Peyer's patch (tissue), 4 donors: ENCODE results near the gene NOP56. TPM values are rescaled to one million over a fixed set of nuclear protein-coding genes. Genes with fewer than 3 reads are reported as not detected.

Experiments
- DNase-seq, 3 donors: peaks; one replicate each; pipeline ENCODE4 v3.0.0-alpha.2; 2017 to 2019
- H3K27ac ChIP-seq, 4 donors: fragments of 200-600 bp; sonication (generic); one replicate each; pipeline ENCODE4 v1.5.1; 2016 to 2019
- H3K27me3 ChIP-seq, 2 donors: fragments of 200-600 bp; sonication (generic); one replicate each; pipeline ENCODE4 v1.5.1; 2019
- H3K36me3 ChIP-seq, 3 donors: fragments of 200-600 bp; sonication (generic); one replicate each; pipeline ENCODE4 v1.5.1; 2016 to 2019
- H3K4me1 ChIP-seq, 4 donors: fragments of 200-600 bp; sonication (generic); one replicate each; pipeline ENCODE4 v1.5.1; 2016 to 2019
- H3K4me3 ChIP-seq, 4 donors: fragments of 200-600 bp; sonication (generic); 1 replicate in 3 of 4; 2 replicates in 1 of 4; pipeline ENCODE4 v1.5.1; 2016 to 2019; ENCODE audit warnings: mild to moderate bottlenecking in 1 of 4
- H3K9me3 ChIP-seq, 4 donors: fragments of 200-600 bp; sonication (generic); one replicate each; pipeline ENCODE4 v1.5.1; 2016 to 2019; ENCODE audit warnings: mild to moderate bottlenecking in 1 of 4
- POLR2A ChIP-seq, 2 donors: fragments of 450-650 bp; IDR thresholded peaks; one replicate each; pipeline ENCODE4 v1.5.1; 2017; ENCODE audit warnings: antibody characterized with exemption in 2 of 2, mild to moderate bottlenecking in 2 of 2, moderate library complexity in 2 of 2
- total RNA-seq, 4 donors: library from RNA; depleted of rRNA; stranded (reverse); fragments of >200 nt; gene quantifications; one replicate each; pipeline ENCODE4 v1.1.0, GENCODE V29; 2016
- TF ChIP-seq, protein P1 (sequence below), 6 experiments: fragments of 450-650 bp in 4 of 6; fragments of 200-600 bp in 2 of 6; sonication (generic) in 1 of 6; IDR thresholded peaks; one replicate each; pipeline ENCODE4 v1.5.1; 2017 to 2019; ENCODE audit warnings: antibody characterized with exemption in 6 of 6, mild to moderate bottlenecking in 3 of 6, moderate library complexity in 1 of 6

Gene NOP56
- total RNA-seq, 4 donors from 2014 or later: 53.8 to 289 (median 94.2) TPM

DNA sequence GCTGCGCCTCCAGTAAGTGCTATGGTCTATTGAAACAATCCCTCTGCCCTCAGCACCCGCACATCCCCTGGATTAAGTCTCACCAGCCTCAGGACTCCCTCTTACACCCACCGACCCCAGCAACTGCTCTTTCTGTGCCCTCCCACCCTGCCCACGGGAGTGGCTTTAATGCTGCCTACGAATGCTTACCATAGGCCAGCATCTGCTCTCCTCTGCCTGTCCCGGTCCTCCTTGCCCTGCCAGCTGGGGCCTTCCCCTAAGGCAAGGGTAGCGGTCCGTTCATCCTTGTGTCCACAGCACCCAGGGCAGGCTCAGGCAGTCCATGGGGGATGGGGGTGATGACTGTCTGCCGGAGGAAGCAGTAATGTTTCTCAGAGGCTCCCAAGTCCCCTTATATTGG is 44.2 kb downstream of the NOP56 start:
- Histone ChIP-seq H3K27ac (no peak overlapping the region), H3K27me3 (peaks cover 0 to 15% of the 10 kb centered on the region in 2 donors), H3K4me3 (no peak overlapping the region), H3K36me3 (no peaks in the 10 kb centered on the region), H3K9me3 (no peaks in the 10 kb centered on the region), H3K4me1 (peaks cover 0 to 17% (median 3%) of the 10 kb centered on the region in 4 donors)
- TF ChIP-seq, protein P1, sequence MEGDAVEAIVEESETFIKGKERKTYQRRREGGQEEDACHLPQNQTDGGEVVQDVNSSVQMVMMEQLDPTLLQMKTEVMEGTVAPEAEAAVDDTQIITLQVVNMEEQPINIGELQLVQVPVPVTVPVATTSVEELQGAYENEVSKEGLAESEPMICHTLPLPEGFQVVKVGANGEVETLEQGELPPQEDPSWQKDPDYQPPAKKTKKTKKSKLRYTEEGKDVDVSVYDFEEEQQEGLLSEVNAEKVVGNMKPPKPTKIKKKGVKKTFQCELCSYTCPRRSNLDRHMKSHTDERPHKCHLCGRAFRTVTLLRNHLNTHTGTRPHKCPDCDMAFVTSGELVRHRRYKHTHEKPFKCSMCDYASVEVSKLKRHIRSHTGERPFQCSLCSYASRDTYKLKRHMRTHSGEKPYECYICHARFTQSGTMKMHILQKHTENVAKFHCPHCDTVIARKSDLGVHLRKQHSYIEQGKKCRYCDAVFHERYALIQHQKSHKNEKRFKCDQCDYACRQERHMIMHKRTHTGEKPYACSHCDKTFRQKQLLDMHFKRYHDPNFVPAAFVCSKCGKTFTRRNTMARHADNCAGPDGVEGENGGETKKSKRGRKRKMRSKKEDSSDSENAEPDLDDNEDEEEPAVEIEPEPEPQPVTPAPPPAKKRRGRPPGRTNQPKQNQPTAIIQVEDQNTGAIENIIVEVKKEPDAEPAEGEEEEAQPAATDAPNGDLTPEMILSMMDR (IDR thresholded peaks at IDR 0.05): no peak
- TF ChIP-seq POLR2A (IDR thresholded peaks at IDR 0.05): no peak
- DNase-seq: peak in 1 of 3 donors; percentile 27

DNA sequence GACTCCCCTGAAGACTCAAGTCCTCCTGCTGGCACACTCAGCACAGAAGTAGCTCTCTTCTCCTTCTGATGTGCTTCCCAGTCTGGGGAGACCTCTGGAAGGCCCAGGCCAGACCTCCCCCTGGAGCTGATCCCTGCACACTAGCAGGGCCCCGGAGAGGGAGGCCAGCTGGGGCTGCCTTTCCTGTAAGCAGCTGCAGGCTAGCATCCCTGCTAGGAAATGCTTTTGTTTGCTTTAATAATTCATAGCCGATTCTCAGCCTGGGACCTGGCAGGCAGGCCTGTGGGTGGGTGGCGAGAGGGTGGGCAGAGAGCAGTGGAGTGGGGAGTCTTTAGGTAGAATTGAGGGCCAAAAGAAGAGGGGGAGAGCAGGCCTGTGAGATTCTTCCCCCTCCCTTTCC is 45.3 kb downstream of the NOP56 start:
- peak in 1 of 3 donors; percentile 9 for DNase-seq
- no peaks in the 10 kb centered on the region for H3K36me3 ChIP-seq
- H3K27me3 ChIP-seq: peaks cover 0 to 15% of the 10 kb centered on the region in 2 donors
- no peak overlapping the region for H3K4me3 ChIP-seq
- TF ChIP-seq POLR2A (IDR thresholded peaks at IDR 0.05): no peak
- TF ChIP-seq, protein P1 (IDR thresholded peaks at IDR 0.05): no peak
- H3K27ac ChIP-seq: no peak overlapping the region
- no peaks in the 10 kb centered on the region for H3K9me3 ChIP-seq
- peaks cover 0 to 10% (median 3%) of the 10 kb centered on the region in 4 donors for H3K4me1 ChIP-seq

GRCh38 chr20:2698186-2698817 is 45.9 kb downstream of the NOP56 start:
- Histone ChIP-seq H3K4me3 (no peak overlapping the region), H3K4me1 (peaks cover 0 to 9% (median 3%) of the 10 kb centered on the region in 4 donors), H3K27me3 (peaks cover 0 to 13% of the 10 kb centered on the region in 2 donors), H3K9me3 (no peaks in the 10 kb centered on the region), H3K36me3 (no peaks in the 10 kb centered on the region), H3K27ac (no peak overlapping the region)
- no peak for DNase-seq
- TF ChIP-seq, protein P1 (IDR thresholded peaks at IDR 0.05): no peak
- TF ChIP-seq POLR2A (IDR thresholded peaks at IDR 0.05): no peak

DNA sequence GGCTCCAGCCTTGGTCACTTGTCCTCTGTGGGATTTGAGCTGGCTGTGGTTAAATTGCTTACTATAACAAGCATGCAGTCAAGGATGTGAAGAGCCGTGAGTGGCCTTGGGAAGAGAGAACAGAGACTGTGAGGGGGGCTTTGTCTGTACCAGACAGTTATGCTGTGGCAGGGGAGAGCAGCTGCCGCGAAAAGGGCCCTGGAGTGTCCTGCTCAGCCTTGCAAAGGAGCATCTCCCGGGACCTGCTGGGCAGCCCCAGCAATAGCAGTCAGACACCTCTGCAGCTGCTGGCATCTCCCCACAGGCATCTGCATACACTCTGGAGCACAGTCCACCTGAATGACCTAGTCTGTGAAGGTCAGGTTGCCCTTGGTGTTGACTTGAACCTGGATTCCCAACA is 46.5 kb downstream of the NOP56 start:
- no peak overlapping the region for H3K27ac ChIP-seq
- H3K4me3 ChIP-seq: no peak overlapping the region
- H3K36me3 ChIP-seq: no peaks in the 10 kb centered on the region
- TF ChIP-seq POLR2A (IDR thresholded peaks at IDR 0.05): no peak
- TF ChIP-seq, protein P1 (IDR thresholded peaks at IDR 0.05): no peak
- peaks cover 0 to 3% (median 0%) of the 10 kb centered on the region in 4 donors for H3K4me1 ChIP-seq
- H3K9me3 ChIP-seq: no peaks in the 10 kb centered on the region
- peaks cover 0 to 7% of the 10 kb centered on the region in 2 donors for H3K27me3 ChIP-seq
- DNase-seq: no peak

DNA sequence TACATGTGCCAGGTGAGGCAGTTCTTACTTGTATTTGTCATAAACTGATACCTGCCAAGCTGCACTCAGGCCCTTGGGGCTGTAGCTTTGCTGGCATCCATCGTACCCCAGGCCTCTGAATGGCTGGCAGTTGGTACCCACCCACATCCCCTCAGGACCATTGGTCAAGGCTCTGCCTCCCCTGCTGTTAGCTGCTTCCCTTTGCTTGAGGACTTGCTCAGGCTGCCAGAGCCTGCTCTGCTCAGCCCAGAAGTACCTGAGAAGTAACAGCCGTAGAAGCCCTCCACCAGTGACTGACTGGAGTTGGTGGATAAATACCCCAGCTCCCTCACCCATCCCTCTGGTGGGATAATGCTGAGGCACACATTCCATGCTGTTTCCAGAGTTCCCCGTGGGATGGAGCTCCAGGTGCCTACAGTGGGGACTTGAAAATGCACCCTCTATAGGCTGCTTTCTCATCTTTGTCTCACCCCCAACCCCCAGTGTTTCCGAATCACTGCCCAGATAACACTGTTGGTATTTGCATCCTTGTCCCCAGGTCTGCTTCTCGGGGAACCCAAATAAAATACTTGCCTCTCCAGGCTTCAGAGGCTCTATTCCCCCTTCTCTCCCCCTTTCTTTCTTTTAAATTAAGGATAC is 47.5 kb downstream of the NOP56 start:
- no peak for TF ChIP-seq POLR2A (IDR thresholded peaks at IDR 0.05)
- TF ChIP-seq, protein P1 (IDR thresholded peaks at IDR 0.05): no peak
- Histone ChIP-seq H3K27me3 (no peaks in the 10 kb centered on the region), H3K4me3 (no peak overlapping the region), H3K4me1 (no peaks in the 10 kb centered on the region), H3K9me3 (no peaks in the 10 kb centered on the region), H3K27ac (no peak overlapping the region), H3K36me3 (no peaks in the 10 kb centered on the region)
- DNase-seq: peak in 1 of 3 donors; percentile 24
